Fibroblast of the conjunctiva (primary cell): ENCODE measurements around the gene ARL10.

Experiments
- DNase-seq: peaks from one replicate; pipeline ENCODE4 v3.0.0-alpha.2; 2010; ENCODE audit warnings: low read depth

ARL10 gene, protein sequence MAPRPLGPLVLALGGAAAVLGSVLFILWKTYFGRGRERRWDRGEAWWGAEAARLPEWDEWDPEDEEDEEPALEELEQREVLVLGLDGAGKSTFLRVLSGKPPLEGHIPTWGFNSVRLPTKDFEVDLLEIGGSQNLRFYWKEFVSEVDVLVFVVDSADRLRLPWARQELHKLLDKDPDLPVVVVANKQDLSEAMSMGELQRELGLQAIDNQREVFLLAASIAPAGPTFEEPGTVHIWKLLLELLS

DNA sequence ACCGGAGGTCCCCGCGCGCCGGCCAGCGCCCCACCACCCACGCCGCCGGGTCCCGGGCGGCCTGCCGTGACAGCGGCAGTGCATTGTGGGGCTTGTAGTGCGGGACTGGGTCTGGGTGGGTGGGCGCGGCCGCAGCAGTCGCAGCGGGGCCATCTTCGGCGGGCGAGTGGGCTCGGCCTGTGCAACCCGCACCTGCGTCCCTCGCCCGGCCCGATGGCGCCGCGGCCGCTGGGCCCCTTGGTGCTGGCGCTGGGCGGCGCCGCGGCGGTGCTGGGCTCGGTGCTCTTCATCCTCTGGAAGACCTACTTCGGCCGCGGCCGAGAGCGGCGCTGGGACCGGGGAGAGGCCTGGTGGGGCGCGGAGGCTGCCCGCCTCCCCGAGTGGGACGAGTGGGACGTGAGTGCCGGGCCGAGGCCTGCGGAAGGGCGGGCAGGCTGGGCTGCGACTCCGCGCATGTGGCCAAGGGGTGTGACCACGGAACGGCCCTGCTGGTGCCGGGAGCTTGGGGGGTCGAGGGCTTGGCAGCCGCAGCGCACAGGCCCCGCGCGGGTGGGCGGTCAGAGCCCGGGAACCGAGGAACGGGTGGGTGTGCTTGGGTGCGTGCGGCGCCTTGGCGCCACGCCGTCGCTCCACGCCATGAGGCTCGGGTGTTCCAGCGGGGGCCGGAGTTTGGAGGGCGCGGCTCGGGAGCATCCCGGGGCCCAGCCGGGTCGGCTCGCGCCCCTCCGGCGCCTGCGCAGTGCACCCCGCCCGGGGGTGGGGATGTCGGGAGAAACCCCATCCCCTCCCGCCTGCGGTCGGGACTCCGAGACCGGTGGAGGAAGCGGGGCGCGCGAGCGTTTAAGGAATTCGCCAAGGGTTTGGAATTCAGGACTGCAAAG lies at the start of gene ARL10:
TSS of gene ARL10 (plus strand) at position 137 of the 881 bp plus-strand sequence. CDS start at position 214, 77 bp downstream.
- no peak for DNase-seq

DNA sequence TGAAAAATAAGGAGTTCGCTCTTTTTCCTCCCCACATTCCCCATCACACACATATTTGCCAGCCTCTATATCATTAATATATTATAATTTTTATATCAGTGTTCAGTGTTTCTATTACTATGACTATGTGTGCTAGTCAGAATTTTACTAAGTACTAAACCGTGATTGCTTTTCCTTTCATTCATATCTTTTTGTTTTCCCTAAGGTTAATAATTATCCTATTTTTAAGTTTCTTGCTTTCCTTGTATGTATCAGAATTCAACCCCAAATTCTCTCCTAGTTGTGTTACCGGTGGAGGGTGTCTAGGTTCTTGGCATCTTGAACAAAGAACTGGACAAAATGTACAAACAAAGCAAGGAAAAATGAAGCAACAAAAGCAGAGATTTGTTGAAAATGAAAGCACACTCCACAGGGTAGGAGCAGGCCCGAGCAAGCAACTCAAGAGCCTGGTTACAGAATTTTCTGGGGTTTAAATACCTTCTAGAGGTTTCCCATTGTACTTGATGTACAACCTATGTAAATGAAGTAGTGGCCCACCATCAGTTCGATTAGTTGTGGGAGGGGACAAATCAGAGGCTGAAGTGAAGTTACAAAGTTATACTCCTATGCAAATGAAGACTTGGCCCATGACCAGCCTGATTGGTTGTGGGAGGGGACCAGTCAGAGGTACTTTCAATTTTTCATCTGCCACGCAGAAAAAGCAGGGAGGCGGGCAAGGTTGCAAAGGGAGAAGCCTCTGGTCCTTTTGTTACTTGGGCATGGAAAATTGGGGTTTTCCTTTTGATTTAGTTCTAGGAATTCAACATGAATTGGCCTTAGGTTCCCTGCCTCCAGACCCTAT lies 47.5 kb upstream of the ARL10 start:
- DNase-seq = no peak

DNA sequence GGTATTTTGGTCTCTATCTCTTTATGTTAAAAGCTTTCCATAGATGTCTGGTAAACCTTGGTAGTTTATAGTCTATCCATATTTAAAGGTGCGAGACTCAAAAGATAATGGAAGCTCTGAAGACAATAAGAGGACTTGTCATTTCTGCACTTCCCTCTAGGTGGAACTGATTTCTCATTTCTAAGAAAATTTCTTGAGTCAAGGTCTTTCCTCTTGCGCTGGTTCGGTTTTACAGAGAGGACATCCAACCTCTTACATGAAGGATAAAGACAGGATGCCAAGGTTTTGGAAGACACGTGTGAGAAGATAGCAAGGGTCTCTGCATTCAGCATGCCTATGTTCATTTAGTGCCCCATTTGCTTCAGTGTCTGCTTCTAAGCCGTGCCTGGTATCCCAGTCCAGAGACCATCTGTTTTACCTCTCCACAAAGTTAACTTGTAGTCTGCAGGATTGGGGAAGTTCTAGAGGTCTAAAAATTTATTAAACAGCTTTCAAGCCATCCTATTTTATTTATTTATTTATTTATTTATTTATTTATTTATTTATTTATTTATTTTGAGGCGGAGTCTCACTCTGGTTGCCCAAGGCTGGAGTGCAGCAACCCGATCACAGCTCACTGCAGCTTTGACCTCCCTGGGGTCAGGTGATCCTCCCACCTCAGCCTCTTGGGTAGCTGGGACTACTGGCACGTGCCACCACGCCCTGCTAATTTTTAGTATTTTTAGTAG lies 45.3 kb upstream of the ARL10 start:
- DNase-seq = peak; percentile 3

DNA sequence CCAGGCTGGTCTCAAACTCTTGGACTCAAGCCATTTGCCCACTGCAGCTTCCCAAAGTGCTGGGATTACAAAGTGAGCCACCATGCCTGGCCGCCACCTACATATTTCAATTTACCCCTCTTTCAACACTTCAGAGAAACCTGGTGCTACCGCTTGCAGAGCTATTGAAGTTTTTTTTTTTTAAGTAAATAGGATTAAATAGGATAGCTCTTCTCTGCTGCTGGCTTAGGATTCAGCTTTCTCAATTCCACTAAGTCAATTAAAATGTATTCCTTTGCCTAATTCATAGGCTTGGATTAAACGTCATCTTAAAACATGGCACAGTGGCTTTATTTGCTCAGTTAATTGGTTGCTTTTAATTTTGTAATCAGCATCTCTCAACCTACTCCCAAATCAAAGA lies 44.7 kb upstream of the ARL10 start:
- no peak for DNase-seq

DNA sequence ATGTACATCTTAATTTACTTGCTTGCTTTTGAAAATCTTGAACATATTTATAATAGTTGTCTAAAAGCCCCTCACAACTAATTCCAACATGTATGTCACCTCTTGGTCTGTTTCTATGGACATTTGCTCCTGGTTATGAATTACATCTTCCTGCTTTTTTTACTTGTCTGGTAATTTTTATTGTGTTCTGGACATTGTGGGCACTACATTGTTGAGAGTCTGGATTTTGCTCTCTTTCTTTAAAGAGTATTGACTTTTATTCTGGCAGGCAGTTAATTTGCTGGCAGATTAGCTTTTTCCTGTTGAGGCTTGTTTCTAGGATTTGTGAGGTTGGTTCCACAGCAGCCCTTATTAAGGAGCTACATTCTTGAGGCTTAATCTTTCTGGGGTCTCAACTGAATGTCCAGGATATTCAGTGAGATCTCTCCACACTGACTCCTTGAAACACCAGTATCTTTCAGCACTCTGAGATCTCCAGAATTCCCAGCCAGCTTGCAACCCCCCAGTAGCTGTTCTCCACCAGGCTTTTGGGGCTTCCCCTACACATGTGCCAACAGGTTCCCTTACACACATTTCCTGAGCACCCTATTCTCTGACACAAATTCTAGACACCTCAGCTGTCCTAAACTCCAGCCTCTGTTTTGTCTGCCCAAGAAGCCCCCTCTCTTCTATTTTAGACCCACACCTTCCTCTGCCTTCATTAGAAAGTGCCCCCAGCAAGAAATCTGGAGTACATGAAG lies 31.1 kb upstream of the ARL10 start:
- no peak for DNase-seq

DNA sequence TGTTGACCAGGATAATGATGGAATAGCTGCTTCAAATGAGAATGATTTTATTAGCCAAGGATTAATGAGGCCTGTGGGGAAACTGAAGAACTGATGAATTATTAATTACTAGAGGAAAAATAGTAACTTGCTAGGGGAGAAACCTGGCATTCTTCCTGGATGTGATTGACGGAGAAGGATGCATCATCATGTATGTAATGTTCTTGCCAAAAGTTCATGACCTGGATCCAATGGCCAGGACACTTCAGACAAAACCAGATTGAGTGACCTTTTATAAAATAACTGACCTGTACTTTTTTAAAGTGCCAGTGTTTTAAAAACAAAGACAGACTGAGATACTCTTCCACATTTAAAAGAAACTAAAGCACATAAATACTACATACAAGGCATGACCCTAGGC lies 27.4 kb upstream of the ARL10 start:
- DNase-seq = no peak

DNA sequence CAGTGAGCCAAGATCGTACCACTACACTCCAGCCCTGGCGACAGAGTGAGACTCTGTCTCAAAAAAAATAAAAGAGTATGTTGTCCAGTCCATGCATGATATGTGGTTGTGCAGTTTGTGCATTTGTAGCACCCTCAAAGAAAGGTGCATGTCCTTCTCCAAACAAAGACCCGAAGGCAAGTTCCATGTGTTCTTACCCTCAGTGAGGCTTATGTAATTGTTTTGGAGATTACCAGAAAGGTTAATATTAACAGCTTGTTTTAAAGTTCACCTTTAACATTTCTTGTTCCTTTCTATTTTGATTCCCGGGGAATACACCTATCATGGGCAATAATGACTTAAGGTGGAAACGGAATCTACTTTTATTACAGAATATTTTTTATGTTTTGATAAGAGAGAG lies 26.0 kb upstream of the ARL10 start:
- DNase-seq = no peak

DNA sequence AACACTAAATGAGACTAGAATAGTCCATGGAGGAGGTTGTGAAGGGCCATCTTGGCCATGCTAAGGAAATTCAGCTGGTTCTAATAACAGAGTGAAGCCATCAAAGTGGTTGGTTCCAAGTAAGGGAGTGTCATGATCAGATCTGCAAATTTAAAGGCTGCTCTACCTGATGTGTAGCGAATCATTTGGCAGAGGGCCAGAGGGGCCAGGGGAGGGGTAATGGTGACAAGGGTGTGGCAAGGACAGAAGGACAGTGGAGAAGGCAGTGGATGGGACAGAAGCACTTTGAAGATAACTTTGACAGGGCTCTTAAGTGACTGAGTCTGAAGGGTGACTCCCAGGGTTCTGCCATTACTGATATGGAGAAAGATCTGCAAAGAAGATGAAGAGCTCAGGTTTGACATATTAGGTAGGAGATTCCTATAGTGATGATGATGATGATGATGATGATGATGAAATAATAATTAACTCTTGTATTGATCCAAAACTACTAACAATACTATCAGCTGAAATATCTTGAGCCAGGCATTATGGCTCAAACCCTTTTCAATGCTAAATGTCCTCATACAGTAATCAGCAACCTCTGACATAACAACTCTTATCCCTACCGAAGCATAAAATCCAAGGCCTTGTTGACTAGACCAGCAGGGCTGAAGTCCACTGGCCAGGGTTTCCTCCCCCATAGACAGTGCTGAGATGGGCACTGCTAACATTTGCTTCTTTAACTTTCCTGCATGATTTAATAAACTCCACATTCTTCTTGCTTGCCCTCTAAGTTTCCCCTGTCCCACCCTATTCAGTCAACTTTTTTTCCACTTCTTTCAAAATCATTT lies 23.7 kb upstream of the ARL10 start:
- DNase-seq = no peak

DNA sequence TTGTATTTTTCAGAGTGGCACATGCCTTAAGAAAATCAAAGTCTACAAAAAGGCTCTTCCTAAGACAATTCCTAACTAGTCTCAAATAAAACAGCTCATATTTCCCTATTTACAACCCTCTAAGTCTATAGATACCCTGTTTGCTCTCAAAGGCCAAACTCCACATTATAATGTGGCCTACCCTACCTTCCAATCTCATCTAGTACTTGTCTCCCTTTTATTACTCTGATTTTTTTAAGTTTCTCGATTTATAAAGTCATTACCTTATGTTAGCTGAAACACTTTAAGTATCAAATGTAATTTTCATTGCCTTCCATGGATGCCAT lies 23.2 kb upstream of the ARL10 start:
- no peak for DNase-seq

DNA sequence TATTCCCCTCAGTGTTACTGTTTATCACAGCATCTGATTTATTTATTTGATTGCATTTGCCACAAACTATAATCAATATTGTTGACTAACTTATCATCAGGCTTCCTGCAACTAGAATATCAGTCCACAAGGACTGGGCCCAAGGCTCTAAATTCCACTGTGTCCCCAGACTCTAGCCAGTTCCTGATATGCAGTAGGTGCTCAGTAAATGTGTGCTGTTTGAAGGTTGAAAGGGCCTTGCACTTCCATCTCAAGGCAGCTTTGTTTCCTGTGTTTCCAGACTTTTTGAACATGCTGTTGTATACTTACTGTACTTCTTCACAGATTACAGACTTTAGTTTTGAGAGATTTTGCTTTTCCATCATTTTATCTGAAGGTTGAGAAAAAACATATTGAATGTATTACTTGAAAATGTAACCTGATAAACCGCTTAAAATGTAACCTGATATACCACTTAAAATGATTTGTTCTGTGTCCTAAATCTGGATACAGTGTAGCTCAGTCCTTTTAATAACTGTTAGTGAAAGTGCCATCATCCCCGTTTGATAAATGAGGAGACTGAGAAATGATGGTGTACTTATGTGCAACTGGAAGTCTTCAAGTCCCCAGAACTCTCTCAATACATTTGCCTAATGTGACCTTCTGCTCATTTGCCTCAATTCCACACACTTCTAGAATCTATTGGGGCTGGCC lies 22.4 kb upstream of the ARL10 start:
- DNase-seq = no peak

DNA sequence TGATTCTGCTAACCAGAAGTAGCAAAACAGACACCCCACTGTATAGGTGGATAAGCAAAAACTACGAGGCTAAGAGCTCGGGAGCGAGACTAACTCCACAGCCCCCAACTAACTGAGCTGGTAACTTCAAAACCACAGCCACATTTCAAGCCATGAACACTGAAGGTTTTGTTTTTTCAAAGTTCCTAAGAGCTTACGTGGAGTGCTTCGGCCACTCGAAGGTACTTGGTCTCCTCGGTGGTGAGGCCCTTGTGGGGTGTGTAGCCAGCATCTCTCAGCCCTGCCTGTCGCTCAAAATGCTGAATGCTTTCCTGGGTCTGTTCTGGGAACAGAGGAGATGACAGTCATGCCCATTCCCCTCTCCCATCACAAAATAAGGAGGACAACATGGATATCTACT lies 14.9 kb upstream of the ARL10 start:
- no peak for DNase-seq

DNA sequence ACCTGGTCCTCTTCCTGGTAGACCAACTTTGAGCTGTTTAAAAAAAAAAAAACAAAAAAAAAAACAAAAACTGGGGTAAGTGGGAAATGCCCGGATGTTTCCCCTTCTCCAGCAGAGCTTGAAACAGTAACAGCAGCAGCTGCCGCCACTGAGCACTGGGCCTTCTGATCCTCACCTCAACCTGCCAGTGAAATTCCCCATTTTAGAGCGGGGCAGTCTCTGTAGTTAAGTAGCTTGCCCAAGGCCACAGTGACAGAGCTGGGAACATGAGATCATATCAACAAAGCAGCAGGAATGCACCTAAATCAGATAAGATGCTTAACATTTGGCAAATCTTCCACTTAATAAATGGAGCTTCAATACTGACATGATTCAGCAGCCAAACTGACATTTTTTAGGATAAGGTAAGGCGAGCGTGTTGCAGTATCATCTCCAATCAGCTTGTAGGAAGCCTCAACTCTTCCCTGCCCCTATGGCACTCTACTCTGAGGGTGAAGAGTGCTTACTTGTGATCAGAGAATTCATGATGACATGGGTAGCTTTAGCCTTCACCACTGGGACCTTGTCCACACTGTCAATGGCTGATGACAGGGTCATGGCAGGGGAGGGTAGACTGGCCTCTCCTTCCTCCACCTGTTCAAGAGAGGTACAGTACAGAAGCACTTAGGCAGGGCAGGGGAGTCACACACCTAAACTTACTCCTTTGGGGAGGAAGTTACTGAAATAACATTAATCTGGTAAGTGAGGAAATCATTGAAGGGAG lies 13.0 kb upstream of the ARL10 start:
- DNase-seq = no peak

DNA sequence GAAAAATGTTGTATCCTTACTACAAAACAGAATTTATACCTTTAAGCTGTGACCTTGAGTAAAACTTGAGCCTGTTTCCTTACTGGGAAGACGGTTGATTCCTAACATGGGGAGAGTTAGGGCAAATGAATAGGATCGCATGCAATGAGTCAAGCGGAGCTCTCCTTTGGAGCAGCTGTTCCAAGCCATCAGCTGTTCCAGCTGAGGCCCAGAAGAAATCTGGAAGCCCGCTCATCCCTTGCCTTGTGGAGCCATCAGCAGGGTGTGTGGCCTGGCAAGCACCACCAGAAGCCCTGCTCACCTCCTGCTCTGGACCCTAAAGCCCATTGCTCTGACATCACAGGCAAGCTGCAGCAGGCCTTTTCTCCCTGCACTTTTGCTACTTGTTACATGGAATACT lies 11.8 kb upstream of the ARL10 start:
- no peak for DNase-seq

DNA sequence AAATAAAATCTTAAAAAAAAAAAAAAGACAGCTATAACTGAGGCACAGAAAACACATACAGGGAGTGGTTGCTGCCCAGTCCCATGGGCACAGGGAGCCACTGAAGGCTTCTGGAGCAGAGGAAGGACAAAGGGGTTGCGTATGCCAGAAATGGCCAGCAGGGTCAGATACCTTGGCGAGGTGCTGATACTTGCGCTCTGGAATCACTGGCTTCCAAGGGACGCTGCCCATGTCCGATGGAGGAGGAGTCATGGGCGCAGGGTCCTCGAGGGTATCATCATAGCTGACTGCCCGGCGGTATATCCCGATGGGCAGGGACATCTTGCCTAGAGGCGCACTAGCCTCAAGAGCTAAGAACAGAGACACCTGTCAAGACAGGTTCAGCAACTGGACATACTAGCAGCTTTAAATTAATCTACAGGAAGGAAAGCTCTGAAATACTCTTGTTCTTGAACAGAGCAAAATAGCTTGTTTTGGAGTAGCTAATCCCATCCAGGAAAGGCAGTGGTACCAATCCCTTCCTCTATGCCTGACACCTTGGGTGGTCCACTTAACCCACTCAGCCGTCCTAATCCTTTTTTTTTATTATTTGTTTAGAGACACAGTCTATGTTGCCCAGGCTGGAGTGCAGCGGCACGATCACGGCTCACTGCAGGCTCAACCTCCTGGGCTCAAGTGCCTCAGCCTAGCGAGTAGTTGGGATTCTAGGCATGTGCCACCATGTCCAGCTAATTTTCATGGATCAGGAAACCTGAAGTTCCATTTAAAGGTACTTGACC lies 9.7 kb upstream of the ARL10 start:
- DNase-seq = no peak

DNA sequence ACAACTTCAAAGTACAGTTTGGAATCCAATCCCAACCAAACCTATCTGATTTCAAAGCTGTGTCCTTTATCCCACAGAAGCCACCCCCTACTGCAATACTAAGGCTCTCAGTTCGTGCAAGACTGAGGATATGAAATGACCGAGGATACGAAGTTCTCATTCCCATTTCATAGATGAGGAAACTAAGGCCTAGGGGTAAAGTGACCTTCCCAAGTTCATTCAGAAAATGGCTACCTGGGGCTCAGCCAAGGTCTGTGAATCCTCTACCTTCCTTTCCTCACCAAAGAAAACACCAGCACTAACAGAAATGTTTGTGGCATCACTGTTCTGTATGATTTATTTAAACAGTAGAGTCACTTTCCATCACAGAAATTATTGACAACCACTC lies 9.1 kb upstream of the ARL10 start:
- DNase-seq = no peak

DNA sequence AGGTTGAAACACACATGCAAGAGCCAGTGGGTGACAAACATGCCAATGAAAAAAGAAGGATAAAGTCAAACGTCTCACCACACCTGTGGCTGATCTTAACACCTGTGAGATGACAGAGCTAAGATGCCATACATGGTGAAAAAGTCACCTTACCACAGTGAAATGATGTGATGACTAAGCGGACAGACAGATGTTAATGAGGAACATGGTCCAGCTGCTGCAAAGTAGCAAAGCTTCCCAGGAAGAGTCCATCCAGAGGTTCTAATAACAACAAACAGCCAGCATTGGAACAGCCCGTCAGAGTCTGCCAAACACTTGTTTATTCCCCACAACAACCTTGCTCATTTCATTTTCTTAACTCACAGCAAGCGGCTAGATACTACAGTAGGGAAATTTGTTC lies 5.6 kb upstream of the ARL10 start:
- DNase-seq = no peak

DNA sequence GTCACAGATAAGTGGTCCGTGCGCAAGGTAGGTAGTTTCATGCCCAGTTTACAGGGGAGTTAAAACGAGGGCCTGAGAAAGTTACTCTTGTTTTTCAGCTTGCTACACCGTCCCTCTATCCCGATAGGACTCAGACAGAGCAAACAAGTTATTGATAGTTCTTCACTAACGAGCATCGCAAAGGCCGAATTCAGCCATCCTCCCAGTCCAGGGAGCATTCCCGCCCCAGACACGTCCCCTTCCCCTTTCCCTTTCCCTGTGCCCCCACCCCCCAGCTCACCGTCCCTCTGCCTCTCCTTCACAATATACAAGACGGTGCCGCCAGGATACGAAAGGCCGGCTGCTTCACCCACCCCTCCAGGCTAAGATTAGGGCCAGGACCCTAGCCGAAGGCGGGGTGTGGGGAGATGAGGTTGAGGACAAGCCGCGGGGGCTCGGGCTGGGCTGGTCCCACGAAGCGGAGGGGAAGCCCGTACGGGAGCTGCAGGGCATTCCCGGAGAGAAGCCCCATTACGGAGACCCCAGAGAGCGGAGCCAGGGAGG lies 4.3 kb upstream of the ARL10 start:
- DNase-seq = no peak
